Tibial artery (tissue), 4 donors: ENCODE results near the gene LHX3.

ENCODE experiments used
- DNase-seq, 2 donors: peaks; one replicate each; pipeline ENCODE4 v3.0.0-alpha.2; 2019
- H3K27ac ChIP-seq, 2 donors: fragments of 200-600 bp; sonication (generic) in 1 of 2; 1 replicate in 1 of 2; 2 replicates in 1 of 2; pipeline ENCODE4 v1.5.1; 2018 to 2019; ENCODE audit warnings: mild to moderate bottlenecking in 1 of 2
- H3K27me3 ChIP-seq, 2 donors: fragments of 200-600 bp; sonication (generic) in 1 of 2; one replicate each; pipeline versions ENCODE4 v1.5.1 to v1.6.0; 2016 to 2019
- H3K36me3 ChIP-seq, 3 donors: fragments of 200-600 bp; sonication (generic) in 2 of 3; one replicate each; pipeline ENCODE4 v1.5.1; 2016 to 2019; ENCODE audit warnings: mild to moderate bottlenecking in 2 of 3
- H3K4me1 ChIP-seq, 4 donors: fragments of 200-600 bp; sonication (generic) in 2 of 4; 1 replicate in 3 of 4; 2 replicates in 1 of 4; pipeline ENCODE4 v1.5.1; 2016 to 2019
- H3K4me3 ChIP-seq, 2 donors: fragments of 200-600 bp; sonication (generic) in 1 of 2; 1 replicate in 1 of 2; 2 replicates in 1 of 2; pipeline ENCODE4 v1.5.1; 2018 to 2019; ENCODE audit warnings: mild to moderate bottlenecking in 2 of 2
- H3K9me3 ChIP-seq, 3 donors: fragments of 200-600 bp; sonication (generic) in 1 of 3; one replicate each; pipeline ENCODE4 v1.5.1; 2016 to 2019
- CTCF ChIP-seq, 2 experiments: fragments of 200-600 bp in 1 of 2; fragments of 450-650 bp in 1 of 2; IDR thresholded peaks; one replicate each; pipeline ENCODE4 v1.5.1; 2017 to 2019; ENCODE audit warnings: antibody characterized with exemption in 2 of 2, mild to moderate bottlenecking in 1 of 2, moderate library complexity in 1 of 2
- intact Hi-C: fragments of 100-400 bp; cut with DNase I; formaldehyde crosslinking; loops from one replicate; pipeline ENCODE4 v1.15.0; 2023; ENCODE audit warnings: low total_unique reads

The LHX3 gene

GRCh38 chr9:136180586-136180985 is 24.3 kb downstream of the LHX3 start:
- DNase-seq, result no peak
- Histone ChIP-seq H3K4me1 (no peaks in the 10 kb centered on the region), H3K36me3 (no peaks in the 10 kb centered on the region), H3K4me3 (no peak overlapping the region), H3K27ac (no peak overlapping the region), H3K9me3 (no peaks in the 10 kb centered on the region), H3K27me3 (peaks cover 0 to 66% of the 10 kb centered on the region in 2 donors)
- intact Hi-C loops, result no loop called here
- no peak for TF ChIP-seq CTCF (IDR thresholded peaks at IDR 0.05)

- no peak for TF ChIP-seq CTCF (IDR thresholded peaks at IDR 0.05)
- DNase-seq, result no peak
- Histone ChIP-seq H3K27ac (no peak overlapping the region), H3K36me3 (no peaks in the 10 kb centered on the region), H3K9me3 (no peaks in the 10 kb centered on the region), H3K4me1 (no peaks in the 10 kb centered on the region), H3K4me3 (no peak overlapping the region), H3K27me3 (peaks cover 0 to 62% of the 10 kb centered on the region in 2 donors)
- intact Hi-C loops, result no loop called here
Observed at GRCh38 chr9:136179761-136180160, 25.2 kb downstream of the LHX3 start.

GRCh38 chr9:136179101-136179616 is 25.8 kb downstream of the LHX3 start:
- TF ChIP-seq CTCF (IDR thresholded peaks at IDR 0.05), result no peak
- no peak for DNase-seq
- H3K27me3 ChIP-seq, result peaks cover 0 to 61% of the 10 kb centered on the region in 2 donors
- no peaks in the 10 kb centered on the region for H3K9me3 ChIP-seq
- intact Hi-C loops, result no loop called here
- no peak overlapping the region for H3K27ac ChIP-seq
- H3K4me1 ChIP-seq, result no peaks in the 10 kb centered on the region
- H3K4me3 ChIP-seq, result no peak overlapping the region
- H3K36me3 ChIP-seq, result no peaks in the 10 kb centered on the region

GRCh38 chr9:136178773-136179075 is 26.2 kb downstream of the LHX3 start:
- intact Hi-C loops, result no loop called here
- no peak for DNase-seq
- H3K9me3 ChIP-seq, result no peaks in the 10 kb centered on the region
- no peaks in the 10 kb centered on the region for H3K36me3 ChIP-seq
- peaks cover 0 to 63% of the 10 kb centered on the region in 2 donors for H3K27me3 ChIP-seq
- H3K4me3 ChIP-seq, result no peak overlapping the region
- TF ChIP-seq CTCF (IDR thresholded peaks at IDR 0.05), result no peak
- H3K27ac ChIP-seq, result no peak overlapping the region
- no peaks in the 10 kb centered on the region for H3K4me1 ChIP-seq

GRCh38 chr9:136178061-136178772 is 26.7 kb downstream of the LHX3 start:
- Histone ChIP-seq H3K9me3 (no peaks in the 10 kb centered on the region), H3K4me1 (no peaks in the 10 kb centered on the region), H3K36me3 (no peaks in the 10 kb centered on the region), H3K27me3 (peaks cover 0 to 66% of the 10 kb centered on the region in 2 donors), H3K27ac (no peak overlapping the region), H3K4me3 (no peak overlapping the region)
- DNase-seq, result no peak
- TF ChIP-seq CTCF (IDR thresholded peaks at IDR 0.05), result no peak
- intact Hi-C loops, result no loop called here
